Heart left ventricle (tissue), 13 donors: ENCODE data around the gene ZFAND2B.

Experiments used
- CTCF ChIP-seq, 12 donors: fragments of 200-600 bp; sonication (generic) in 4 of 12; IDR thresholded peaks; one replicate each; pipeline versions ENCODE4 v1.5.0 to v1.8.0; 2018 to 2022; ENCODE audit warnings: antibody characterized with exemption in 12 of 12, mild to moderate bottlenecking in 5 of 12
- POLR2A ChIP-seq, 2 donors: fragments of 450-650 bp; IDR thresholded peaks; one replicate each; pipeline ENCODE4 v1.6.1; 2017; ENCODE audit warnings: antibody characterized with exemption in 2 of 2, mild to moderate bottlenecking in 2 of 2, moderate library complexity in 2 of 2
- donor health status: ischemic (EF 13 %, LVEDD 7.1; RV severe dilation, severe dysfunction).
- donor health status: DM: no; HTN: yes; CAD: no.
- donor health status: DM: no; HTN: no; CAD: no.
- donor health status: ischemic (EF 25% LVEDD 6.9; RV normal size, moderate dysfunction).
- donor health status: ischemic (EF 25% LVEDD 5.7; RV mildly dilated, moderate dysfunction).
- donor health status: ischemic (EF 35%, LVEDD 5.7; RV mildly dilated, moderate dysfunction).
- donor health status: nonischemic (EF 11% LVEDD 7.7; RV severe dilation, severe dysfunction).
- donor health status: DM: yes; HTN: yes; CAD: no.
- donor health status: PGD.
- donor health status: ischemic (EF 29% LVEDD 5.4; RV normal size, mild dysfunction).
- donor health status: nonischemic (EF 23%, LVEDD 6.1; RV moderate dilation, normal function).

DNA sequence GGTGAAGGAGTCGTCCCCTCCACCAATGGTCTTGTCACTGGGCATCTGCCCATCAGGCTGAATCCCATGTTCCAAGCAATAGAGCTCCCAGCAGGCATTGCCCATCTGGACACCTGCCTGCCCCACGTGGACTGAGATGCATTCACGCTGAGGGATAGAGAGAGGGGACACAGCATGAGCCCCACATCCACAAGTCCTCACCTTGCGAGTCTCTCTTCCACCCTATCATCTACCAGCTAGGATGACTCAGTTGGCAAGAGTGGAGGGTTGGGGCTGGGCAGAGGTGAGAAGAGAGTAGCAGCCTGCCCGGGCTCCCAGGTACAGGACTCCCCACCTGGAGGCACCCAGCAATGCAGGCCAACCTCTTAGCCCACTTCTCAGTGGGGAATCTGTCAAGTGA, 45.5 kb downstream of the ZFAND2B start:
- TF ChIP-seq CTCF (IDR thresholded peaks at IDR 0.05) (no peak), POLR2A (IDR thresholded peaks at IDR 0.05) (no peak)
